ENCODE measurements around the gene DNASE1L2.

DNA sequence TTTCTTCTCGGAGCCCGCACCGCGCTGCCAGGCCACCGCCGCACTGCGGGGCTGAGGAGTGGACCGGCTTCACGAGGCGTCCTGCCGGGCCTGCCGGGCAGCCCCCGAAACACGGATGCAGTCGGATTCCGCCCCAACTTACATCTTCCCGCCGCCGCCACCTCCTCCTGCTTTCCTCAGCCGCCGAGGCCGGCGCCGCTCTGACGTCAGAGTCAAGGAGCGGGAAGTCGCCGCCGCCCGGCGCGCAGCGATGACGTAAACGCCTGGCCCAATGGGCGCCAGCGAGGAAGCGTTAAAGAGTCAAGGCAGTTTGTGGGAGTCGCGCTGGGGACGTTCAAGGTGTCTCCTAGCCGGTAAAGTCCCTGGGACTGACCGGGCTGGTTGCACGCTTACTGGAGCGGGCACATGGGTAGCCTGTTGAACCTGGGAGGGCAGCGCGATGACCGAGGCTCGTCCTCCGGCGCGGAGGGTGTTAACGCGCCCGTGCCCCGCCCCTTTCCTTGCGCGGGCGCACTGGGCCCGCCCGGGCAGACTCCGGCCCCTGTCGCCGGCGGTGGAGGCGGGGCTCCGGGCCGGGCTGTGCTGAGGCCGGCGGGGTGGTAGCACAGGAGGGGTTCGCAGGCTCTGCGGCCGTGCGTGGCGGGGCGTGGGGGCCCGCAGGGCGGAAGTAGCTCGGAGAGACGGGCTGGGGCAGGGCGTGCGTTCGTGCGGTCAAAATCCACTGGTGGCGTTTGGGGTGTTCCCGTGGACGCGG lies 31.8 kb downstream of the DNASE1L2 start, which contains the start of gene RNPS1:
- TF ChIP-seq, protein P1, sequence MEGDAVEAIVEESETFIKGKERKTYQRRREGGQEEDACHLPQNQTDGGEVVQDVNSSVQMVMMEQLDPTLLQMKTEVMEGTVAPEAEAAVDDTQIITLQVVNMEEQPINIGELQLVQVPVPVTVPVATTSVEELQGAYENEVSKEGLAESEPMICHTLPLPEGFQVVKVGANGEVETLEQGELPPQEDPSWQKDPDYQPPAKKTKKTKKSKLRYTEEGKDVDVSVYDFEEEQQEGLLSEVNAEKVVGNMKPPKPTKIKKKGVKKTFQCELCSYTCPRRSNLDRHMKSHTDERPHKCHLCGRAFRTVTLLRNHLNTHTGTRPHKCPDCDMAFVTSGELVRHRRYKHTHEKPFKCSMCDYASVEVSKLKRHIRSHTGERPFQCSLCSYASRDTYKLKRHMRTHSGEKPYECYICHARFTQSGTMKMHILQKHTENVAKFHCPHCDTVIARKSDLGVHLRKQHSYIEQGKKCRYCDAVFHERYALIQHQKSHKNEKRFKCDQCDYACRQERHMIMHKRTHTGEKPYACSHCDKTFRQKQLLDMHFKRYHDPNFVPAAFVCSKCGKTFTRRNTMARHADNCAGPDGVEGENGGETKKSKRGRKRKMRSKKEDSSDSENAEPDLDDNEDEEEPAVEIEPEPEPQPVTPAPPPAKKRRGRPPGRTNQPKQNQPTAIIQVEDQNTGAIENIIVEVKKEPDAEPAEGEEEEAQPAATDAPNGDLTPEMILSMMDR (conservative IDR thresholded peaks at IDR 0.05; ENCODE audit: low read length): no peak
- no peak for TF ChIP-seq EZH2phosphoT487 (IDR thresholded peaks at IDR 0.05; ENCODE audit: borderline replicate concordance, low read depth, low read length)

All from OCI-LY7 (cell line).